WTC11 (cell line): ENCODE measurements around the gene FER.

Experiments used
- CBFB ChIP-seq: sonication (generic); formaldehyde crosslinking; IDR thresholded peaks from 2 replicates; pipeline ENCODE4 v1.8.1; 2022; ENCODE audit warnings: mild to moderate bottlenecking, low read depth, missing genetic modification reagents
- CTCF ChIP-seq: fragments of 200-600 bp; IDR thresholded peaks from 2 replicates; pipeline ENCODE4 v1.8.0; 2022; ENCODE audit warnings: antibody characterized with exemption
- ZNF219 ChIP-seq: sonication (generic); formaldehyde crosslinking; IDR thresholded peaks from 2 replicates; pipeline ENCODE4 v1.8.0; 2023; ENCODE audit warnings: missing genetic modification reagents, mild to moderate bottlenecking, borderline replicate concordance

DNA sequence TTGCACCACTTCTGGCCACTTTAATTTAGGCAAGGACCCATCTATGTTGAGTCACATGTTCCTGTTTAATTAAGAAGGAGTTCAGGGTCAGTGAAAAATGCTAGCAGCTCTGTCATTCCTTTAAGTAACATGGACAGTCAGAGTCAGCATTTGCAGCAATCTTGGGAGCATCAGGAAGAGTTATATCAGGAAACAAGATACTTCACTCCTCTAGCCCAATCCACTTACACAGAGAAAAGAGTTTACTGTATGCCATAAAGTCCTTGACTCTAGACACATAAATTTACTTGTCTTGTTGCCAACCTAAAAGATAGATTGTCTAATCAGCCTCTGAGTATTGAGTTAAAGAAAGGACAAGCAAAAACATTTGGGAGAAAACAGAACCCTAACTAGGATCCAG, 395.3 kb downstream of the FER start:
- TF ChIP-seq ZNF219 (CRISPR knock-in tag) (no peak), CTCF (no peak), CBFB (CRISPR knock-in tag) (no peak)
